8988T (cell line): Measurements from ENCODE around the gene PRPF8.

Experiments
- DNase-seq: peaks from one replicate; pipeline ENCODE4 v3.0.0; 2011

The PRPF8 gene

DNA sequence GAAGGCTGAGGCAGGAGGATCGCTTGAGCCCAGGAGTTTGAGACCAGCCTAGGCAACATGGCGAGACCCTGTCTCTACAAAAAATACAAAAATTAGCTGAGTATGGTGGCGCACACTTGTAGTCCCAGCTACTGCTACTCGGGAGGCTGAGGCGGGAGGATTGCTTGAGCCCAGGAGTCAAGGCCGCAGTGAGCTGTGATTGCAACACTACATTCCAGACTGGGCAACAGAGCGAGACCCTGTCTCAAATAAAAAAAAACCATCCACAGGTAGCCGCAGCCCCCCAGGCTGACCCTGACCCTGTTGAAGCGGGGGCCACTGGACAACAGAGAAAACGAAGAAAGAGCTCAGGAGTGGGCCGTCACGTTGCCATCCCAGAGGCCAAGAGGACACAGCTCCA is 60.0 kb downstream of the PRPF8 start:
- DNase-seq, result no peak

- DNase-seq, result no peak
Measured at GRCh38 chr17:1623057-1623630, 61.5 kb downstream of the PRPF8 start.

GRCh38 chr17:1621273-1621954 is 63.3 kb downstream of the PRPF8 start:
- DNase-seq, result no peak

DNA sequence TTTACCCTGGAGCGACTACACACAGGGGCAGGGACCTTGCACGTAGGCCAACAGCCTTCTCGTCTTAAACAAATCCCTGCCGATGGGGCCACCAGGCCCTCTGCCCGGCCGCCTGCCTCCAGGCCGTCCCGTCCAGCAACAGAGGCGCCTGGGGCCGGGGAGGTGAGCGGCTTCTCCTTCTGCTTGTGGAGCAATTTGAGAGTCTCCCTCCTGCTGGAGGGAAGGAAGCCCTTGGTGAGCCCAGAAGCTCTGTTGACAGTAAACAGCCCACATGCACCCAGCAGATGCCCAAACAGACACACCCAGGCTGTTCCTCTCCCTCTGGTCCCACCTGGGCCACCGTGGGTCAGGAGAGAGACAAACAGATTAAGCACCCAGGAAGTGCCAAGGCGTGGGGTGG is 64.2 kb downstream of the PRPF8 start:
- no peak for DNase-seq

- DNase-seq, result no peak
Measured at GRCh38 chr17:1617620-1618174, 67.0 kb downstream of the PRPF8 start.

GRCh38 chr17:1616101-1616500 is 68.6 kb downstream of the PRPF8 start:
- DNase-seq, result no peak

GRCh38 chr17:1612400-1612799 is 72.3 kb downstream of the PRPF8 start:
- no peak for DNase-seq

GRCh38 chr17:1611715-1612114 is 73.0 kb downstream of the PRPF8 start:
- DNase-seq, result no peak

DNA sequence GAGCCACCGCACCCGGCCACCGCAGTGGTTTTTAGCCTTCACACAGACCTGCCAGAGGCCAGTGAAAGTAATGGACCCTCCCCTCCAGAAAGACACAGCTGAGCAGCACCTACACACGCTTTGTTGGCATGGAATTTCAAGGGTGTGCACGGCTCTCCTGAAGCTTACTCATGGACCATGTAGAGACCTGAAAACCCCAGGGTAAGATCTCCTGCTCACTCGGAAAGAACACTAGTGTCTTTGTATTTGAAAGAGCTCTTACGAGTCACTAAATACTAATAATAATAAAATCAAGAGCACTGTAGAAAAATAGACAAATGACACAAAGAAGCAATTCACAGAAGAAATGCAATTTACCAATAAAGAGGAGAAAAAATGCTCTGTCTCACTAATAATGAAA is 76.0 kb downstream of the PRPF8 start:
- no peak for DNase-seq

DNA sequence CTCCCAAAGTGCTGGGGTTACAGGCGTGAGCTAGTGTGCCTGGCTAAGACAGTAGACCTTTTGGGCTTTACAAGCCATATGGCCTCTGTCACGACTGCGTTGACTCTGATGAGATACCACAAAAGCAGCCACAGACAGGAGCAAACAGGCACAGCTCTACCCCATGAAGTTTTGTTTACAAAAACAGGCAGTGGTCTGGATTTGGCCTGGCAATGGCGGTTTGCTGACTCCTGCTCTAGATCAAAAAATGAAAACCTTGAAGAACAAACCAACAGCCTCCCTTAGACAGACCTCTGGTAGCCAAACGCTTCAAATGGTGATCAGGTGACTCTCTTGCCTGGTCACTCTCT is 76.7 kb downstream of the PRPF8 start:
- no peak for DNase-seq

DNA sequence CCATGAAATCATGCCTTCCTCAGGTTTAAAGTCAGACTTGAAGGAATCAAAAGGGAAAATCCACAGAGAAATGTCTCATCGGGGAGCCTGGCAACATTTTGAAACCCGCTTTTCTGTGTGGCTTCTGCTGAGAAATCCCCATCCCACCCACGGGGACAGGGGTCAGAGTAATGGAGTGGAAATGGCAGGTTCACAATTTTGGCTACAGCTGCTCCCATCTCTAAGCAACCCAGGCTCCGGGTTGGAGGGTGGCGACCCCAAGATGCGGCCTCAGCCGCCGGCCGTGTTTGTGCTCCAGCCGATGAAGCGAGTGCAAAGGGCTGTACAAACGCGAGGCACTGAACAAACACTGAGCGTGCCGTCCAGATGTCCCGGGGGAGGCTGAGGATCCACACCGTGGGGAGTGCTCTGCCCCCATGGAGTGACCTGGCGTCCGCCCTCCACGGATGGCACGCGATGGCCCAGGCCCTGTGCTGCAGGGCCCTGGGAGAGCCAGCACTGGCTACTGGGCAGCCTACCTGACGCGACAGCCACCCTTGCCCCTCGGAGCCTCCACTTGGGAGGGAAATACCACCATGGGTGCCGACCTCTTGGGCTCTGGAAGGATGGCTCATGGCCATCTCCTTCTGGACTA is 78.2 kb downstream of the PRPF8 start:
- DNase-seq, result no peak

- DNase-seq, result no peak
Measured at GRCh38 chr17:1605681-1606351, 78.9 kb downstream of the PRPF8 start.

GRCh38 chr17:1604831-1605528 is 79.7 kb downstream of the PRPF8 start:
- no peak for DNase-seq

GRCh38 chr17:1601571-1601970 is 83.1 kb downstream of the PRPF8 start:
- no peak for DNase-seq
